Esophagus squamous epithelium (tissue), 5 donors: ENCODE results near the gene UBQLN4. TPM values are rescaled to one million over a fixed set of nuclear protein-coding genes. Genes with fewer than 3 reads are reported as not detected.

Experiments used
- DNase-seq: peaks from one replicate; lab custom pipeline; 2025; lab: John Stamatoyannopoulos, UW
- H3K27ac ChIP-seq, 4 donors: fragments of 200-600 bp; sonication (generic); one replicate each; pipeline ENCODE4 v1.5.1; 2016 to 2019; ENCODE audit warnings: mild to moderate bottlenecking in 1 of 4
- H3K27me3 ChIP-seq, 4 donors: fragments of 200-600 bp; sonication (generic); 1 replicate in 3 of 4; 2 replicates in 1 of 4; pipeline versions ENCODE4 v1.5.1 to v1.6.0; 2017 to 2021; ENCODE audit warnings: antibody characterized with exemption in 1 of 4
- H3K36me3 ChIP-seq, 3 donors: fragments of 200-600 bp; sonication (generic); one replicate each; pipeline ENCODE4 v1.5.1; 2016 to 2019
- H3K4me1 ChIP-seq, 3 donors: fragments of 200-600 bp; sonication (generic); one replicate each; pipeline ENCODE4 v1.5.1; 2017 to 2019
- H3K4me3 ChIP-seq, 4 donors: fragments of 200-600 bp; sonication (generic); 1 replicate in 3 of 4; 2 replicates in 1 of 4; pipeline ENCODE4 v1.5.1; 2016 to 2019; ENCODE audit warnings: mild to moderate bottlenecking in 2 of 4, moderate library complexity in 1 of 4
- H3K9me3 ChIP-seq, 3 donors: fragments of 200-600 bp; sonication (generic); one replicate each; pipeline ENCODE4 v1.5.1; 2016 to 2019
- CTCF ChIP-seq, 6 experiments: fragments of 450-650 bp in 4 of 6; fragments of 200-600 bp in 2 of 6; sonication (generic) in 2 of 6; IDR thresholded peaks; one replicate each; pipeline ENCODE4 v1.5.1; 2016 to 2019; ENCODE audit warnings: antibody characterized with exemption in 6 of 6, mild to moderate bottlenecking in 4 of 6, moderate library complexity in 4 of 6
- POLR2A ChIP-seq, 4 donors: fragments of 450-650 bp; IDR thresholded peaks; one replicate each; pipeline ENCODE4 v1.6.1; 2017; ENCODE audit warnings: antibody characterized with exemption in 4 of 4, mild to moderate bottlenecking in 4 of 4, moderate library complexity in 3 of 4
- WGBS, 2 donors: methylation state at CpG; one replicate each; pipeline ENCODE4 v1.1.5; 2018; 5-methylcytosine and 5-hydroxymethylcytosine counted together
- intact Hi-C: fragments of 100-400 bp; cut with DNase I; formaldehyde crosslinking; loops from one replicate; pipeline ENCODE4 v1.15.0; 2022
- total RNA-seq, 4 donors: library from RNA; depleted of rRNA; stranded (reverse); fragments of >200 nt; gene quantifications; one replicate each; pipeline ENCODE4 v1.1.0, GENCODE V29; 2016
- donor health status: DM: yes; HTN: yes; CAD: no.

Gene UBQLN4
- total RNA-seq, 4 donors from 2014 or later, result 19.7 to 32.7 (median 25.5) TPM

- peaks cover 0 to 13% (median 0%) of the 10 kb centered on the region in 4 donors for H3K27me3 ChIP-seq
- H3K4me1 ChIP-seq, result peaks cover 3 to 37% (median 7%) of the 10 kb centered on the region in 3 donors
- 89 to 91% methylated on average over 9 to 12 of the region's 19 CpGs for WGBS, 2 donors
- peaks cover 0 to 20% (median 0%) of the 10 kb centered on the region in 3 donors for H3K36me3 ChIP-seq
- DNase-seq, result no peak
- peak overlapping the region in 1 of 4 donors; percentile 66 for H3K4me3 ChIP-seq
- no peaks in the 10 kb centered on the region for H3K9me3 ChIP-seq
- TF ChIP-seq CTCF (IDR thresholded peaks at IDR 0.05) (no peak), POLR2A (IDR thresholded peaks at IDR 0.05) (no peak)
- peak overlapping the region in 2 of 4 donors; percentile 63 to 66 for H3K27ac ChIP-seq
- intact Hi-C loops, result no loop called here
These were observed 23.8 kb upstream of the UBQLN4 start for GRCh38 chr1:156077430-156077760.

GRCh38 chr1:156076609-156077429 is 23.2 kb upstream of the UBQLN4 start:
- Histone ChIP-seq H3K36me3 (peaks cover 0 to 25% (median 0%) of the 10 kb centered on the region in 3 donors), H3K4me3 (peak overlapping the region; percentile 15 to 66 (median 38)), H3K27me3 (peaks cover 0 to 8% (median 0%) of the 10 kb centered on the region in 4 donors), H3K27ac (peak overlapping the region in 3 of 4 donors; percentile 14 to 66 (median 63)), H3K9me3 (no peaks in the 10 kb centered on the region), H3K4me1 (peaks cover 0 to 32% (median 7%) of the 10 kb centered on the region in 3 donors)
- no peak for TF ChIP-seq CTCF (IDR thresholded peaks at IDR 0.05)
- TF ChIP-seq POLR2A (IDR thresholded peaks at IDR 0.05), result peak in 2 of 4 donors; percentile 17 to 23
- DNase-seq, result no peak
- intact Hi-C loops, result no loop called here
- 42 to 85% methylated on average over 20 to 34 of the region's 73 CpGs for WGBS, 2 donors

GRCh38 chr1:156075775-156076204 is 22.2 kb upstream of the UBQLN4 start:
- H3K36me3 ChIP-seq, result peaks cover 0 to 36% (median 0%) of the 10 kb centered on the region in 3 donors
- H3K4me3 ChIP-seq, result peak overlapping the region in 2 of 4 donors; percentile 48 to 66
- no peaks in the 10 kb centered on the region for H3K9me3 ChIP-seq
- intact Hi-C loops, result no loop called here
- H3K4me1 ChIP-seq, result peaks cover 0 to 22% (median 4%) of the 10 kb centered on the region in 3 donors
- DNase-seq, result no peak
- 57 to 59% methylated on average over 4 of the region's 4 CpGs for WGBS, 2 donors
- peaks cover 0 to 2% (median 0%) of the 10 kb centered on the region in 4 donors for H3K27me3 ChIP-seq
- no peak for TF ChIP-seq POLR2A (IDR thresholded peaks at IDR 0.05)
- TF ChIP-seq CTCF (IDR thresholded peaks at IDR 0.05), result no peak
- H3K27ac ChIP-seq, result peak overlapping the region in 1 of 4 donors; percentile 66

- Histone ChIP-seq H3K36me3 (peaks cover 0 to 42% (median 0%) of the 10 kb centered on the region in 3 donors), H3K4me3 (no peak overlapping the region), H3K9me3 (no peaks in the 10 kb centered on the region), H3K27me3 (peaks cover 0 to 5% (median 0%) of the 10 kb centered on the region in 4 donors), H3K27ac (no peak overlapping the region), H3K4me1 (peaks cover 0 to 18% (median 4%) of the 10 kb centered on the region in 3 donors)
- WGBS, 2 donors, result 47 to 51% methylated on average over 3 of the region's 3 CpGs
- no peak for DNase-seq
- intact Hi-C loops, result no loop called here
- TF ChIP-seq CTCF (IDR thresholded peaks at IDR 0.05) (no peak), POLR2A (IDR thresholded peaks at IDR 0.05) (no peak)
These were observed 21.6 kb upstream of the UBQLN4 start for GRCh38 chr1:156075162-156075561.

GRCh38 chr1:156074661-156075060 is 21.1 kb upstream of the UBQLN4 start:
- H3K36me3 ChIP-seq, result peaks cover 0 to 47% (median 0%) of the 10 kb centered on the region in 3 donors
- no peak overlapping the region for H3K4me3 ChIP-seq
- 50% methylated on average over 1 of the region's 8 CpGs; no CpG with 5 or more reads in 1 of the 2 donors for WGBS, 2 donors
- DNase-seq, result no peak
- no peak overlapping the region for H3K27ac ChIP-seq
- peaks cover 0 to 7% (median 0%) of the 10 kb centered on the region in 4 donors for H3K27me3 ChIP-seq
- peaks cover 0 to 18% (median 4%) of the 10 kb centered on the region in 3 donors for H3K4me1 ChIP-seq
- TF ChIP-seq CTCF (IDR thresholded peaks at IDR 0.05), result no peak
- no peak for TF ChIP-seq POLR2A (IDR thresholded peaks at IDR 0.05)
- intact Hi-C loops, result no loop called here
- H3K9me3 ChIP-seq, result no peaks in the 10 kb centered on the region
